Posterior cingulate gyrus (tissue), 11 donors: ENCODE data around the gene CHD9.
"Not testable (repeated sequence)": the region's sequence is repeated elsewhere in the genome, so short reads cannot be mapped to it uniquely, and the experiment has no call there.

Experiments used
- DNase-seq, 10 donors: peaks; one replicate each; pipeline versions ENCODE4 v3.0.0 to v3.0.0-alpha.2; 2020 to 2021; ENCODE audit warnings: mixed read lengths in 3 of 10
- intact Hi-C: fragments of 100-400 bp; cut with DNase I; formaldehyde crosslinking; loops from one replicate; pipeline ENCODE4 v1.15.1; 2023

The CHD9 gene

DNA sequence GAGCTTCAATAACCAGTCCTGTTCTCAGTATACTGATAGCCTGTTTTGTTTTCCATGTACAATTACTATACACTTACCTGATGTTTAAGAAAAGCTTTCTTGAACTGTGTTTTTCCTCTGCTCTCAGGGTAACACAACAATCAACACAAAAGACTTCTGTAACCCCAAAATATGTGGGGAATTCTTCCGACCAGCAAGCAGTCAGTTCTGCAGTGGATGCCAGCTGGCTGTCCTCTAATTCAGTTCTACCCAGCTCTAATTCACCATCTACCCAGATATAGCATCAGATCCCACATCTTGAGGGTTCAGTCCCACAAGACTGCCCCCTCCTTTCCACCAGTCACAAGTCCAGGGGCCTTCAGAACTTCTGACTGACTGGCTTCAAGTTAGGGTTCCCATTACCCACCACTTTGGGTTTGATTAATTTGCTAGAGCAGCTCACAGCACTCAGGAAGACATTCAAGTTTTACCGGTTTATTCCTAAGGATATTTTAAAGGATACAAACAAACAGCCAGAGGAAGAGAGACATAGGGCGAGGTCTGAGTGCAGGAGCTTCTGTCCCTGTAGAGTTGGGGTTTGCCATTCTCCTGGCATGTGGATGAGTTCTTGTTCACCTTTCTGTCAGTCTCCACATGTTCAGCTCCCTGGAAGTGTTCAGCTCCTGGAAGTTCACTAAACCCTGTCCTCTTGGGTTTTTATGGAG lies 178.2 kb downstream of the CHD9 start:
- intact Hi-C loops: no loop called here
- DNase-seq: no peak

DNA sequence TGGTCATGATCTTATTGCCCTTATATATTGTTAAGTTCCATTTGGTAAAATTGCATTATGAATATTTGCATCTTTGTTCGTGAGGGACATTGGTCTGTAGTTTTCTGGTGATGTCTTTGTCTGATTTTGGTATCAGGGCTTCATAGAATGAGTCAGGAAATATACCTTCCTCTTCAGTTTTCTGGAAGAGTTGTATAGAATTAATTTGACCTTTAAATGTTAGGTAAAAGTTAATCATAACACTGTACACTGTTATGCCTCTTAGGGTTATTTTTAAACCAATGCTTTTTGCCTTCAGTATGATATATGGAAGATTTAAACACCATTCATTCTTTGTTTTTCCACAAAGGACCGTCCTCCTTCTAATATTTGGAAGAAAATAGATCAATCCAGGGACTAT lies 180.0 kb downstream of the CHD9 start:
- intact Hi-C loops: no loop called here
- DNase-seq: no peak

DNA sequence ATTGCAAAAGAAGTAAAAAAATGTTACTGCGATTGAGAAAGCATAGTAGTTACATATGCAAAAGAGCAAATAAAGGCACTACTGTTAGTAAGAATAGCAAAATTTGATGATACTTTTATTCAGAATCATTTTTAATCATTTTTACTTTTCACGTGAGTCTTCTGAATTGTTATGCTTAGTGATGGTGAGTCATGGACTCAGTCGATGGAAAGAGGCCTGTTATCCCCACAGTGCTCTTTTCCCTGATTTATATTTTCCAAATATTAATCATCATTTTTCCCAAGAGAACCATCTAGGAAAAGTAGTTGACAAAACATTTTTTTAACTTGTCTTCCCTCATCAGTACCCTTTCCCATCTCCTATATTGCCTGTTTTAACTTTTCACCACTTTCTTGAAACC lies 181.1 kb downstream of the CHD9 start:
- intact Hi-C loops: no loop called here
- no peak for DNase-seq

DNA sequence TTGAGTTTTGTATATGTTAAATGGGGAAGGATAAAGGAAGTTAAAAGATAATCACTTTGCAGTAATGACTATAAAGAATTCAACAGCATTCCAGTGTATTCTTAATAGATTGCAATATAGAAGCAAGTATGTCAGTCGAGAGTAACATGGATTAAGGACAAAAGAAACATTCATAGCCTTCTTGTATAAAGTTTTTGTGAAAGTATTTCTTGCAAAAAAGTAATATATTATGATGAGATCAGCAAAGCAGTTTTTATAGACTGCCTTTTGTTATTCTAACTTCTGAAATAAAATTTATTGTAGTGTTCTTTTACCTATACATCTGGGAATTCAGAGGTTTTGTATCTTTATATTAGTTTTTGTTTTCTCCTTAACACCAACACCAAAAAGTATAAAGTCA lies 194.5 kb downstream of the CHD9 start:
- intact Hi-C loops: no loop called here
- no peak for DNase-seq

DNA sequence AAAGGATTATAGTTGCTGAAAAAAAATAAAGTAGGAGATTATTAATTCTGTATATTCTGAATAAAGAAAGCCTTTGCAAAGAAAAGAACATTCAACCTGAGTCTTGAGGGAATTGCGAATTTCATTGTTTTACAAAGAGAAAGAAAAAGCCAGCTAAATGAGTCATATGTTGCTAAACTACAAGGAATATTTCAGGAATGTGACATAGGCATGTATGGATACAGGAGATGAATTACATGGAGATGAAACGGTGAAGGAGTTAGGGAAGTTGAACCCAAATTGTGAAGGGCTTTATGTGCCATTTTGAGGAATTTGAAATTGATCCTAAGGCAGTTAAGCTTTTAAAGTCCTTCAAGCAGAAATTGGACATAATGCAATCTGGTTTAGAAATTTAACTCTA lies 202.2 kb downstream of the CHD9 start:
- intact Hi-C loops: no loop called here
- no peak for DNase-seq

DNA sequence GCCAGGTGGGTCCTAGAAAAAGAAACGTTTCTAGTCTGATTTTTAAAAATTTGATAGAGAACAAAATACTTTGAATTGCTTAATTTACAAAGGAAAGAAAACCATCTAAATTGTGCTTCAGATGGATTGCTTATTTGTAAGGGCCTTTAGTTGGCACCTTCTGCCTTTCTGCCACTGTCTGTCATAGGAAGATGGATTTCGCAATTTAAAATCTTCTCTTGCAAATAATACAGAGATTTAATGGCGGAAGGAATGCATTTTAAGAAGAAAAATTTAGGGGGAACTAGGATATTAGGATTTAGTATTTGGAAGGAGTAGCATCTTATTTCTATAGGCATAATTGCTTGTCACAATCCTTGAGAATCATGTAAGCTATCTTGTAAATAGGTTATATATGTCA lies 204.0 kb downstream of the CHD9 start:
- intact Hi-C loops: no loop called here
- DNase-seq: no peak

DNA sequence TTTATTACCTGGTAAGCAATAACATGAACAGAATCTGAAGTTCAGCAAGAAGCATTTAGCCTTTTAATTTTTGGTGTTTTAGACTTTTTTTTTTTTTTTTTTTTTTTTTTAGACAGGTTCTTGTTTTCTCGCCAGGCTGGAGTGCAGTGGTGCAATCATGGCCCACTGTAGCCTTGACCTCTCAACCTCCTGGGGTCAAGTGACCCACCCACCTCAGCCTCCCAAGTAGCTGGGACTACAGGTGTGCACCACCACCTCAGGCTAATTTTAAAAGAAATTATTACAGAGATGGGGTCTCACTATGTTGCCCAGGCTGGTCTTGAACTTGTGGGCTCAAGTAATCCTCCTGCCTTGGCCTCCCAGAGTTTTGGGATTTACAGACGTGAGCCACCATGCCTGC lies 206.5 kb downstream of the CHD9 start:
- intact Hi-C loops: no loop called here
- DNase-seq: peak in 1 of 10 donors; percentile 57

DNA sequence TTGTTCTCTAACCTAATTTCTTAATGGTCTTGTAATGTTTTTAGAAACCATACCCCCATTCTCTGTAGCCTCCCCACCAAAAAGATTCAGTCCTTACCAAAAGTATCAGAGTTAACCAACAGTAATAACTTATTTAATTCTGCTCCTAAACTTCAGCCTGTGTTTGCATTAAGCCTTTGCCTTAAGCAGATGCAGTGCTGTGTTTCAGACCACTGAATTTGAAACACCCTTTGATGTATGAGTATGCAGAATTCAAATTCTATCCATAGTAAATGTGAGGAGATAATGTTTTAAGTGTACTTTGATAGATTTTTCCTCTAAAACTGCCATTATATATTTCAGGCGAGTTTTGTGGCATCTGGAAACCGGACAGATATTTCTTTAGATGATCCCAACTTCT lies 207.9 kb downstream of the CHD9 start:
- intact Hi-C loops: no loop called here
- no peak for DNase-seq

DNA sequence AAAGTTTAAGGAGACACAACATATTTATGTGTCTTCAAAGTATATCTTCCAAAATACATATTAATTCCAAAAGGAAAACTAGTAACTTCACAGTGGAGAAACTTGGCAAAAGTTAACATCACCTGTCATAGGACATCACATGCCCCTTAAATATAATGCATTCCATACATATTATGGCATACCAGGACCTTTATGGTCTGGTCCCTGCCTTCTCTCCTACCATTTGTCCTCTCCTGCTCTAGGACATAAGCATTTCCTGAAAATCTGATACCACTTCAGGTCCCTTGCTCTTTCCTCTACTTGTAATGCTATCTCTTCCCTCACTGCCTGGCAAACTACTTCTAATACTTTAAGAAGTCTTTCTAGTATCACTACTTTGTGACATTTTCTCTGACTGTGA lies 211.4 kb downstream of the CHD9 start:
- intact Hi-C loops: no loop called here
- DNase-seq: no peak

DNA sequence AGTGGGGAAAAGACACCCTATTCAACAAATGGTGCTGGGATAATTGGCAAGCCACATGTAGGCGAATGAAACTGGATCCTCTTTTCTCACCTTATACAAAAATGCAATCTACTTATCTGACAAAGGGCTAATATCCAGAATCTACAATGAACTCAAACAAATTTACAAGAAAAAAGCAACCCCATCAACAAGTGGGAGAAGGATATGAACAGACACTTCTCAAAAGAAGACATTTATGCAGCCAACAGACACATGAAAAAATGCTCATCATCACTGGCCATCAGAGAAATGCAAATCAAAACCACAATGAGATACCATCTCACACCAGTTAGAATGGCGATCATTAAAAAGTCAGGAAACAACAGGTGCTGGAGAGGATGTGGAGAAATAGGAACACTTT lies 223.7 kb downstream of the CHD9 start:
- intact Hi-C loops, DNase-seq: not testable (repeated sequence)

DNA sequence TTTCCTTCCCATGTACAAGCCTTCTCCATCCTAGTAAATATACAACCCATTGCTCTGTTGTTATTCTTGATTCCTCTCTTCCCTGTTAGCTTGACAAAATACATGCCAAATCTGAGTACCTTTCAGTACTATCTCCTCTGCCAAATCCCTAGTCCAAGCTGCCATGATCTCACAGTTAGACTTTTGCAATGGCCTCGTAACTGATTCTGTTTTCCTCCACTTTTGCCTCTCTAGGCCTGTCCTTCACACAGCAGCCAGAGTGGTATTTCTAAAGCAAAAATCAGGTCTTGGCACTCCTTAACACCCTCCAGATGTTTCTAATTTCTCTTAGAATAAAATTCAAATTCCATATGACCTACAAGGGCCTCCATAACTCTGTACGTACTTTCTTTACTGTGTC lies 226.5 kb downstream of the CHD9 start:
- no peak for DNase-seq
- intact Hi-C loops: loop anchor here (5.0 kb wide), 1 partner anchor 224 kb away; no protein-coding TSS in a partner anchor

DNA sequence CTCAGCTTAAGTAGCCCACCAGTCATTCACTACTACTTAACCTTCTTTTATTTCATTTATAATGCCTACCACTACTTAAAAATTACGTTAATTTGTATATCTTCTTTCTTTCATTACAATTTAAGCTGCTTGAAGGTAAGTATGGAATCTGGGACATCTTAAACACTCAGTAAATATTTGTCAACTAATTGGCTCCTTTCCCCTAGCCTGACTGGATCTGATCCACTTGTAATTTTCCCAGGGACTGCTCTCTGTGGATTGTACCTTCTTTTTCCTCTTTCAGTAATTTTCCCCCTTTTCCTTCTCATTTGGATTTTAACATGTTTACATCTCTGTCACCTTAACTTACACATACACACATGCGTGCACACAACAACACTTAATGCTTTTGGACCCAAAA lies 227.1 kb downstream of the CHD9 start:
- intact Hi-C loops: loop anchor here (2.0 to 5.0 kb wide), 2 partner anchors 151 to 225 kb away; no protein-coding TSS in a partner anchor
- DNase-seq: no peak

DNA sequence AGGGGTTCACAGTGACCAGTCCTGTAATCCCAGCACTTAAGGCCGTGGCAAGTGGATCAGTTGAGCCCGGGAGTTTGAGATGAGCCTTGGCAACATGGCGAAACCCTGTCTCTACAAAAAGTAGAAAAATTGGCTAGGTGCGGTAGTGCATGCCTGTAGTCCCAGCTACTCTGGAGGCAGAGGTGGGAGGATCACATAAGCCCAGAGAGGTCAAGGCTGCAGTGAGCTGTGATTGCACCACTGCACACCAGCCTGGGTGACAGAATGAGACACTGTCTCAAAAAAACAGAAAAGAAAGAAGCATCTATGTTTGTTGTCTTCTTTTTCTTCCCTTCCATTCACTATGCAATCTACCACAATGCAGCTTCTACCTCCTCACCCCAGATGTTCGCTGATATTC lies 227.5 kb downstream of the CHD9 start:
- DNase-seq: no peak
- intact Hi-C loops: loop anchor here (2.0 to 5.0 kb wide), 2 partner anchors 152 to 225 kb away; no protein-coding TSS in a partner anchor

DNA sequence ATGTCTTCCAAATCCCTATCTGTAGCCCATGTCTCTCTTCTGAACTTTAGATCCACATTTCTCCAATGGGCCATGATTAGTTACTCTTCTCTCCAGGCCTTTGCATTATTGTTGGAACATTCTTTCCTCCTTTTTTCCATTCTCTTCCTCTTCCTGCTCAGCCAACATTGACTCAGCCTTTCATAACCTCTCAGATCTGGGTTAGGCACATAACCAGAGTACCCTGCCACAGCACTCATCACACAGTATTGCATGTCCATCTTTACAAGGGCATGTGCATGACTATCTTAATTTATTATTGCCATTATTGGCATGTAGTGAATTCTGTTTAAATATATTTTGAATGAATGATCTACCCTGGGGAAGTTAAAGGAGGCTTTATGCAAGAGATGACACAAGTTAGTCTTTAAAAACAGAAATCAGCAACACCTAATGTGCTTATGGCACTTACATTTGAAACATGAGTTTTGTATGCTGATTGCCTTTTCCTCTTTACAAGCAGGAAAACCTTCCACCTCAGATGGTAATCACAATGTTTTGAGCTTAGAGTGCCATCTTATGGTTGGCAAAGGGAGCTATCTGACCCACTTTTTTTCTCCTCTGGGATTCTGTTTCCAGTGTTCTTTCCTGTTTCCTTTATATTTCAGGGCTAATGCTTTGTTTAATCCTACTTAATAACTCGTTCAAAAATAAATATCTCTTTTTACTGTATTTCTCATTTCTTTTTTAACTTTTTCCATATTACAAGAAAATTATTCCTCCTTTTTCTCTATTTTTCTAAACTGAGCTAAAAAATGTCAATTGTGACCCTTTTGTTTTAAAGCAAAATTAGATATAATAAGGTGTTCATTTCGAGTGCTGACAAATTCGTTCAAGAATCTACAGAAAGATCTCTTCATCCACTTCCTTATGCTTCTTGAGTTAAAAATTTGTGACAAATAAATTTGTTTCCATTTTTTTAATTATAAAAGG lies 228.5 kb downstream of the CHD9 start:
- intact Hi-C loops: loop anchor here (2.0 to 5.0 kb wide), 2 partner anchors 152 to 226 kb away; no protein-coding TSS in a partner anchor
- no peak for DNase-seq

DNA sequence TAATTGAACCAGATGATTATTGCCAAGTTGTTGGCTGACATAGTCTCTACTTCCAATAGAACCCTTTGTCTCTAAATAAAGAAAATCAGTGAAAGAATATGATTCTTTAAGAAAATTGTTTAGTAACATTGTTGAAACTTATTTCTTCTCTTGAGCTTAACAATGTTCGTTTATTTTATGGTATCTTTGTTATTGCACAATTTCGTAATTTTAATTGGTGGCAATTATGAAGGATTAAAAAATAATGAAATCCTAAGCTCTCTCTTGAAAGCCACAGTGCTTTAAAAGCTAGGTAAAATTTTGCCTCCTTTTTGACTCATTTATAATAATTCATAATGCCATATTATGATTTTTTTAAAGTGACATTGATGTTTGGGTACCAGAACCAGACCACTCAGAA lies 230.4 kb downstream of the CHD9 start:
- no peak for DNase-seq
- intact Hi-C loops: no loop called here

DNA sequence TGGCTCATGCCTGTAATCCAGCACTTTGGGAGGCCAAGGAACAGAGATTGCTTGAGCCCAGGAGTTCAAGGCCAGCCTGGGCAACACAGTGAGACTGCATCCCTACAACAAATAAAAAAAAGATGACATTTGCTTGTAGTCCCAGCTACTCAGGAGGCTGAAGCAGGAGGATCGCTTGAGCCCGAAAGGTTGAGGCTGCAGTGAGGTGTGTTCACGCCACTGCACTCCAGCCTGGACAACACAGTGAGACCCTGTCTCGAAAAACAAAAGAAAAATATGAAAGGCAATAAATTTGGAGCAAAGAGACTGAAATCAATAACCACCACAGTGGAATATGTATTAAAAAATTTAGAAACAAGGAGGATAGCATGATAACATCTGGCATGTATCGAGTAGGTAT lies 235.7 kb downstream of the CHD9 start:
- DNase-seq: no peak
- intact Hi-C loops: no loop called here

DNA sequence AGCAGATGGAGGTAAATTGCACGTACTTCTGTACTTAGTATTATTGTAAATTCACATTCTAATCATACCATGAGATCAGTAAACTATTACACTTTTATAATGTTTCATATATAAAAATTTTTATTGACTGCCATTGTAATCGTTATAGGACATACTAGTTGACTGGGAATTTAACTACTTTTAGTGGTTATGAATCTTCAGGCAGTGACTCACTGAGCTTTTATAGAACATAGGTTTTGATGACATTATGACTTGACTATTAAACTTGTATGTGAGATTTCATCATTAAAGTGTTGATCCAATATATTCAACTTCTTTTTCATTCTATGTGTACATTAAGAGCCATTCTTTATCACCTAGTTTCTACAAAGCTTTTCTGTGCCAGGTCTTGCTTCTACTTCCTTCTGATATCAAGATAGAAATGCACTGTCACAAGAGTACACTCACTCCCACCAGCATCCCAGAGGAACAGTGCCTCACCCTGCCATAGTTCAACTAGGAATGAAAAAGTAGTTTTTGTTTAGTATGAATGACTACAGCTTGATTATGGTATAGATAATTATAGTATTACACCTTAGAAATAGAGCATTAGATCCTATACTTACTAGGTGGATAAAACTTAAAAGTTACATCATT lies 237.1 kb downstream of the CHD9 start:
- DNase-seq: no peak
- intact Hi-C loops: no loop called here

DNA sequence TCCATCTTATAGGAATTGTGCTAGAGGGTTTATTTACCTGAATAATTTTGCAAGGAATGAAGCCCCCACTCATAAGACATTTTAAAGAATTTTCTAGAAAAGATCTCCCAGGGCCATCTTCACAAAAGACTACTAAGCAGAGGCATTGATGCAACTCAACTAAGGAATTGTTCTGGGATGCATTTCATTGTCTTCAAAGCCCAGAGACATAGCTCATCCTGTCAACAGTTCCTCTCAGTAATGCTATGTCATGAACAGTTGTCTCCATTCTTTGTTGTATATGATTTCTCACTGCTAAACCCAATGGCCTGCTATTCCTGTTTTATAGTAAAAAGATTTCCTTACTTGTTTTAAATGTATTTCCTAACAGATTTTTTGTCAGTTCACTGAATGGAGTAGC lies 242.7 kb downstream of the CHD9 start:
- intact Hi-C loops: no loop called here
- DNase-seq: no peak

DNA sequence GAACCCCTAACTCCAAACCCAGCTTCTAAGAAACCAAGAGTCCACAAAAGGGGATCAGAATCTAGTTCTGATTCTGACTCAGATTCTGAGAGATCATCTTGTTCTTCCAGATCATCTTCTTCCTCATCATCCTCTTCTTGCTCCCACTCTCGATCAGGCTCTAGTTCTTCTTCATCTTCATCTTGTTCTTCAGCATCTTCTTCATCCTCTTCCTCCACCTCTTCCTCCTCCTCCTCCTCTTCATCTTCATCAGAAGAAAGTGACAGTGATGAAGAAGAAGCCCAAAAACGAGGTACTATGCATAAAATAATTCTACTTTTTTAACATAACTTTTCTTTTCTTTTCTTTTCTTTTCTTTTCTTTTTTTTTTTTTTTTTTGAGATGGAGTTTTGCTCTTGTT lies 249.5 kb downstream of the CHD9 start:
- intact Hi-C loops: no loop called here
- DNase-seq: no peak

DNA sequence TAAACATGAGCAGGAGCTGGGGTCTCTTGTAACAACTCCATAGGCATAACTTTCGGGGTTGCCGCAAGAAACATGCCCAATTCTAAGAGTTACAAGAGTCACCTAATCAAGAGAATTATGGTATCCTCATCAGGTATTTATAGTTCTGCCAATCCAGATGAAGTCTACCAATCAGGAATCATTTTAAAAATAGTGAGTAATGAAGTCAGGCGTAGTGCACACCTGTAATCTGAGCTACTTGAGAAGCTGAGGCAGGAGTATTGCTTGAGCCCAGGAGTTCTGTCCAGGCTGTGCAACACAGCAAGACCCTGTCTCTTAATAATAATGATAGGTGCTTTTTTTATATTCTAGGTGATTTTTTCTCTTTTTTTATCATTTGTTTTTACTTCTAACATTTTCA lies 251.0 kb downstream of the CHD9 start:
- intact Hi-C loops: no loop called here
- no peak for DNase-seq

DNA sequence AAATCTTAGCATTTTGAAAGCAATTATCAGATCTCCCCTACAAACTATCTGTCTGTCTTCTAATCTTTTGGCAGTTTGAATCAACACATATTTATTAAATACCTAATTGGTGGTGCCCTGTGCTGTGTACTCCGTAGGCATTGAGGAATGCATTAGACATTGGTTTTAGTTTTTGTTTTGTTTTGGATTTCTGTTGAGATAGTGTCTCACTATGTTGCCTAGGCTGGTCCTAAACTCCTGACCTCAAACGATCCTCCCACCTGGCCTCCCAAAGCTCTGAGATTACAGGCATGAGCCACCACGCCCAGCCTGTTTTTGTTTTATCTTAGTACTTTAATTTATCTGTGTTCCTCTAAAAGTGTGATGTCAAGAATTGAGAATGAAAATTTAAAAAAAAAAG lies 254.7 kb downstream of the CHD9 start:
- intact Hi-C loops: no loop called here
- DNase-seq: no peak
